ENCODE results near the gene CD80.

DNA sequence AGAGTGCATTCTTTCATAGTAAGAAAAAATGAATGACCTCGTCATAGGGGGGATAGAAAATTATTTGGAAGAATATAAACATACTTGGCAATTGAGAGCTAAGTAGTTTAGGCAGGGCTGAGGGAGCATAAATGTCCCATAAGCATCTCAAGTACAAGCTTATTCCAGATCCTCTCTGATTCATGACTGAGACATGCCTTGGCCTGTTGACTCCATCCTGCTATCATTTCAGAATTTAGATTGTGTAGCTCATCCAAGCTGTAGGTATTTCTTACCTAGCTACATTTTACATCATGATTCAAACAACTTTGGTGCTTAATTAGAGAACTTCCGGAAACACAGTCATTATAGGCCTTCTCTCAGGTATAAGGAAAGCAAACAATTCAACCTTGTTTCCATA is 78.3 kb downstream of the CD80 start:
- TF ChIP-seq POLR2A (IDR thresholded peaks at IDR 0.05), result no peak
- TF ChIP-seq, protein P1, sequence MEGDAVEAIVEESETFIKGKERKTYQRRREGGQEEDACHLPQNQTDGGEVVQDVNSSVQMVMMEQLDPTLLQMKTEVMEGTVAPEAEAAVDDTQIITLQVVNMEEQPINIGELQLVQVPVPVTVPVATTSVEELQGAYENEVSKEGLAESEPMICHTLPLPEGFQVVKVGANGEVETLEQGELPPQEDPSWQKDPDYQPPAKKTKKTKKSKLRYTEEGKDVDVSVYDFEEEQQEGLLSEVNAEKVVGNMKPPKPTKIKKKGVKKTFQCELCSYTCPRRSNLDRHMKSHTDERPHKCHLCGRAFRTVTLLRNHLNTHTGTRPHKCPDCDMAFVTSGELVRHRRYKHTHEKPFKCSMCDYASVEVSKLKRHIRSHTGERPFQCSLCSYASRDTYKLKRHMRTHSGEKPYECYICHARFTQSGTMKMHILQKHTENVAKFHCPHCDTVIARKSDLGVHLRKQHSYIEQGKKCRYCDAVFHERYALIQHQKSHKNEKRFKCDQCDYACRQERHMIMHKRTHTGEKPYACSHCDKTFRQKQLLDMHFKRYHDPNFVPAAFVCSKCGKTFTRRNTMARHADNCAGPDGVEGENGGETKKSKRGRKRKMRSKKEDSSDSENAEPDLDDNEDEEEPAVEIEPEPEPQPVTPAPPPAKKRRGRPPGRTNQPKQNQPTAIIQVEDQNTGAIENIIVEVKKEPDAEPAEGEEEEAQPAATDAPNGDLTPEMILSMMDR (IDR thresholded peaks at IDR 0.05), result no peak
- TF ChIP-seq POLR2AphosphoS5 (IDR thresholded peaks at IDR 0.05), result no peak
- TF ChIP-seq EP300 (IDR thresholded peaks at IDR 0.05; ENCODE audit: low read depth), result no peak

Data from transverse colon (tissue), 4 donors.